ENCODE measurements around the gene SPAG17. TPM values are rescaled to one million over a fixed set of nuclear protein-coding genes. Genes with fewer than 3 reads are reported as not detected.

The SPAG17 gene
- 2.7 TPM for total RNA-seq

DNA sequence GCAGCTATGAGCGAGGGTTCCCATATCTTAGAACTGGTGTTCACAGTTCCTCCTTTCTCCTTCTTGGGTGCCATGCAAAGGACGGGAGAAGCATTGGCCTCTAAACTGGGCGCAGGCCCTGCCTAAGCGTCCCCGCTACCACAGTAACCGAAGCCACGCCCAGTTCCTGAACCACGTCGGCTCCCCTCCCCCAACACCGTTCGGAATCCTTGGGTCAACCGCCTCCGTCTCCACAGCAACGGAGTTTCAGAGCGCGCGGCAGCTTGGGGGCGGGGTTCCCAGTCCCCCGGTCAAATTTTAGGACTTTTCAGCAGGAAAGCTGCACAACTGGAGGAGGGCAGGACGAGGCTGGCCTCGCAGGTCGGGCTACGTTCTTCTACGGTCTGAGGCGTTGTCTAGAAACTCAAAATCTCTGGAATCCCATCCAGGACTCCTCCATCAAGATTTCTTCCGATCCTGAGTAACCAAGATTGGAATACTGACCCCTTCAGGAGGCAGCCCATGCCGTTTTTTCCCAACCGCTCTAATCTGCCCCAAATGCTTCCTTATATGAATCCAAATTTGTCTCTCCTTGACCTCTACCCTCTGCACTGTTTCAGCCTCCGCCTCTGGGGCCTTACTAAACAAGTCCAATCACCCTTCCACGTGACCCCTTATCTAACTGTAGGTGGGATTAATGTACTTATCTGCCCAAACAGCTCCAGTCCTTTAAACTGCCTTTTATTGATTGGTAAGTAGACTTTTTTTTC lies at the start of gene SPAG17:
TSS of gene SPAG17 (minus strand) at position 145 of the 749 bp plus-strand sequence. CDS start at position 74, 71 bp downstream.
- peak; percentile 81 for DNase-seq (ENCODE audit: low spot score)

- DNase-seq (ENCODE audit: low spot score), result no peak
Measured at GRCh38 chr1:118225471-118225870, 40.4 kb upstream of the SPAG17 start.

GRCh38 chr1:118223426-118223825 lies 38.4 kb upstream of the SPAG17 start:
- no peak for DNase-seq (ENCODE audit: low spot score)

GRCh38 chr1:118219438-118219837 lies 34.4 kb upstream of the SPAG17 start:
- DNase-seq (ENCODE audit: low spot score), result no peak

- DNase-seq (ENCODE audit: low spot score), result no peak
Measured at GRCh38 chr1:118217141-118217838, 32.3 kb upstream of the SPAG17 start.

DNA sequence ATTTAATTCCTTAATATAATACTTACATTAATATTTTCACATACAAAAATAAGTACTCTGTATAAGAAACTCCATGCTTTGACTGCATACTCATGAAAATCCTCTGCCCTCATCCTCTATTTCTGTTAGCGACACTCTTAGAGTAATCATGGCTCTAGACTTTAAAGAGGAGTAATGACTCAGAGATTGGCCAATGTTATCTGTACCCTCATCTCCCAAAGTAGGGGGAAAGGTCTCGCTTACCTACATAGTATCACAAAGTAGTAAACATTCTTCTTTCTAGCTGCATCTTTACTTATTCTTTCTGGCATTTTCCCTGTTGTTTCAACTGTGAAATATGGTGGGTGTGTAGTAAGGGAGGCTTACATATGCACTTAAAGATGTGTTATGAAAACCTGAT lies 29.8 kb upstream of the SPAG17 start:
- DNase-seq (ENCODE audit: low spot score), result no peak

- DNase-seq (ENCODE audit: low spot score), result no peak
Measured at GRCh38 chr1:118210723-118211110, 25.7 kb upstream of the SPAG17 start.

DNA sequence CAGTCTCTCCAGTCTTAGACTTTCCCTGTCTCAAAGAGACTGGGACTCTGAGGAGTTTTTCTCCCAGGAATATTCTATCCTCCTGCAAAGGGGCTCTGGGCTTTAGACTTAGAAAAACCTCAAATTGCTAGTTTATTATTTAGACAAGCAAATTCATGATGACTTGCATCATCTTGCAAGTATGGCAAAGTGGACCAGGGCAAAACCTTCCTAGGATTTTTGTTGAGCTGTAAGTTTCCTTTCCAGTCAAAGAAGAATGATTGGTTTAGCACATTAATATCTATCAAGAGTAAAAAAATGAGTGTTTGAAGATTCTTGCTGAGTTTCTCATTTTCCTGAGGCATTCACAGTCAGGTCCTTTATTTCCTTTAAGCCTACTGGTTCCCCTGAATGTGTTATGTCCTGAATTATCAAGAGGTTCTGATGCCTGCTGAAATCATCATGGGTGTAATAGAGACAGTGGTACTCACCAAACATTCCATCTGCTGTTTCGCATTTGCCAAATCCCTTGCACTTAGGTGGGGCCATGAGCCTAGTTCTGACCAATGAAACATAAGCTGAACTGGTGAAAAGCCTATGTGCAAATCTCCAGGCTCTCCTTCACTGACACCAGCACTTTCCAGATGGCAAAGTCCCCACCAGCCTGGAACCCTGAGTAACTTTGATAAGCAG lies 25.2 kb upstream of the SPAG17 start:
- no peak for DNase-seq (ENCODE audit: low spot score)

DNA sequence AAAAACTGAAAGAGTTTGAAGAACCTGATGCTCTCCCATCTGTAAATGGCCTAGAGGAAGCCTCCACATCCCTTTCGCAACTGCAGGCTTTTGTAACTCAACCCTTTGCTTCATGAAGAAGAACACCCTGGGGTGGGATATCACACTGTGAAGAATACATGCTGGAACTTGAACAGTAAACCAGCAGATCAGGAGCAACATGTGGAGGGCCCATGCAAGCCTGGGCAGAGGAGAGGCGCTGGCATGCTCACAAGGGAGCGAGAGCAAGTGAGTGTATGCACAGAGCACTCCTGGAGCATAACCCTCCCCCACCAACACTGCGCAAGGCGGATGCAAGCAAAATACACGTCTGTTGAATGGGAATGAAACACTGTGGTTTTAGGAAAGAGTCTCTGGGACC lies 24.6 kb upstream of the SPAG17 start:
- no peak for DNase-seq (ENCODE audit: low spot score)

GRCh38 chr1:118206966-118207365 lies 21.9 kb upstream of the SPAG17 start:
- DNase-seq (ENCODE audit: low spot score), result no peak

- DNase-seq (ENCODE audit: low spot score), result no peak
Measured at GRCh38 chr1:118204648-118205047, 19.6 kb upstream of the SPAG17 start.

DNA sequence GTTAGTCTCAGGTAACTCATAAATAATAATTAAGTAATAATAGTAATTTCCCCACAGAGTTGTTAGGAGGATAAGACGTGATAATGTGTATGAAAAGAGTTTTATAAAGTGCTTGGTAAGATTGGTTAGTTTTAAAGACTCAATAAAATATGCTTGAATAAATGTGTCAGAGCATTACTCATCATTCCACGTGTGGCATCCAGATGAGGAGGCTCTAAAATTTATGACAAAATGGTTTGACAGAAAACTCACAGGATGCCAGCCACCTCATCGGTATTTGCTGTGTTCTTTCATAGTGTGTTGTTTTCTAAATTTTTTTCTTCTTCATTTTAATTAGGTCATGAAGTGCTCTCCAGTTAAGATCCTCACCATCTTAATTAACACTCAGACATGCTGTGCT lies 19.1 kb upstream of the SPAG17 start:
- DNase-seq (ENCODE audit: low spot score), result no peak

GRCh38 chr1:118202076-118202608 lies 17.1 kb upstream of the SPAG17 start:
- no peak for DNase-seq (ENCODE audit: low spot score)

- no peak for DNase-seq (ENCODE audit: low spot score)
Measured at GRCh38 chr1:118201524-118201923, 16.5 kb upstream of the SPAG17 start.

DNA sequence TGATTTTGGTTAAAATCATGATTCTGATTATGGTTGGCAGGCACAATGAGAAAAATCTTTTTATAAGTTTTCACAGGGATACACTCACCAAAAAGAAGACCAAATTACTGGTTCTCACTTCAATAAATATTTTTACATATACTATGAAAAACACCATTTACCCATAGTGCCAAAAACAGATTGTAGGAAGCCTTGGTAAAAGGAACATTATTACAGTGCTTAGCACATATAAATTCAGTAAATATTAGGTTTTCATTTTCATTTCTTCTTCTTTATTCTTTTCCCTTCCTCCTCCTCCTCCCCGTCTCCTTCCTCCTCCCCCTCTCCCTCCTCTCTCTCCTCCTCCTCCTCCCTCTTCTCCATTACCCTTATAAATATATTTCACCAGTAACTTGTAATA lies 15.8 kb upstream of the SPAG17 start:
- DNase-seq (ENCODE audit: low spot score), result no peak

- no peak for DNase-seq (ENCODE audit: low spot score)
Measured at GRCh38 chr1:118190561-118190960, 5.5 kb upstream of the SPAG17 start.

- DNase-seq (ENCODE audit: low spot score), result no peak
Measured at GRCh38 chr1:118189564-118189963, 4.5 kb upstream of the SPAG17 start.

- no peak for DNase-seq (ENCODE audit: low spot score)
Measured at GRCh38 chr1:118188411-118188810, 3.4 kb upstream of the SPAG17 start.

DNA sequence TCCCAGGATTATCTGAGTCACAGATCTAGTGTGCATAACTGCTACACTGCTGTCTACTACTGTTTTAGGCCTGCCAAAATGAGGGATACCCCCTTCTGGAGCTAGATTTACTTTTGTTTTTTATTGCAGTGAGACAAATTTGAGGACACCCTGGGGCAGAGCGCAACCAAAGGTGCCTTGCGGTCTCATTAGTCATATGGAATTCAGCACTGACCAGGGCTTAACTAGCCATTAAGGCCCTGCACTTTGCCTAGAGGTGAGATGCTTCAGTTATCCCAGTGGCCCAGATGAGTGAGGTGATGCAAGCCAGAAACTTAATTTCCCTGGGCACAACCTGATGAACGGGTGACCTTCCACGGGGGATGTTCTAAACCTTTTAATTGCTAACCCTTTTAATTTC lies 998 bp upstream of the SPAG17 start:
- DNase-seq (ENCODE audit: low spot score), result no peak

- no peak for DNase-seq (ENCODE audit: low spot score)
Measured at GRCh38 chr1:118184739-118185083, 317 bp downstream of the SPAG17 start.

DNA sequence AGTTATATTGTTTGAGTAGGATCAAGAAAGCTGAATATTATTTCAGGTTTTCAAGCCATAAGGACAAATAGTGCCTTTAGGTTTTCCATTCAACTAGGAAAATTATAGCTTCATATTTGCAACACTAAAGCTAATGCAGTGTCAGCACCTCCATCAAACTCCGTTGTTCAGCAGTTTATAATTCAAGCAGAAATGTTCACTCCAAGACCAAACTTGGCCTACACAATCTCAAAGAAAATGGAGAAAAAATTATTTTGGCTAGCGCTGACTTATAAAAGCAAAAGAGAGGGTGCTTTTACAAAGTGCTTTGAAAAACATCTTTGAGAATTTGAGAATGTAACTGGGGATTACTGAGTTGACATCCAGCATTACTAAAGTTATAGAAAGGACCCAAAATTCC lies 1.4 kb downstream of the SPAG17 start:
- no peak for DNase-seq (ENCODE audit: low spot score)

DNA sequence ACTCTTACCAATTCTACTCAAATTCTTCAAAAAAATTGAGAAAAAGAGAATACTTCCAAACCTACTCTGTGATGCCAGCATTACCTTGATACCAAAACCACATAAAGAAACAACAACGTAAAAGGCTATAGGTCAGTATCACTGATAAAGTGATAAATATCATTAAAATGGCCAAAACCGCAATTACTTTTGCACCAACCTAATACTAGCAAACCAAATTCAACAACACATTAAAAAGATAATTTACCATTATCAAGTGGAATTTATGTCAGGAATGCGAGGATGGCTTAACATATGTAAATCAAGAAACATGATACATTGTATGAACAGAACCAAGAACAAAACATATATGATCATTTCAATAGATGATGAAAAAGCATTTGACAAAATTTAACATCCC lies 7.0 kb downstream of the SPAG17 start:
- DNase-seq (ENCODE audit: low spot score), result no peak

DNA sequence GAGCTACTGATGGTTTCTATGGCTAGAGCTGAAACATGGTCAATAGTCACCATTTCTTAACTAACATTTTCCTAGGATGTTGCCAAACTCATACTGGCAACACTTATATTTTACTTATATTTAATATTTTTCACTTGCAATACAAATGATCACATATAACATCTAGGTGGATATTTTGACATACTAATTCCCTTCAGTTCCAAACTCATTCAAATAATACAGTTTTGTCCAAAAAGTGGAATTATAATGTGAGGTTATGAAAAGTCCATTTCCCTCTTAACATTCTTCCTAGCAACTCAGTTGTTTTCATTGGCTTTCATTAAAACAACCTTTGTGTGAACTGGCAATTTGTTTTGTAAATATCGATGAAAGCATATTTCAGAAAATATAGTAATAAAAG lies 16.0 kb downstream of the SPAG17 start:
- no peak for DNase-seq (ENCODE audit: low spot score)

Data from mucosa of gallbladder (tissue), 1 donor.